IPS-NIHi7 (cell line): ENCODE measurements around the gene SSBP2.

Experiments used
- DNase-seq: peaks from one replicate; pipeline ENCODE4 v3.0.0; 2012; ENCODE audit warnings: mixed read lengths; ENCODE audit errors: extremely low spot score

The SSBP2 gene

GRCh38 chr5:81751009-81751835, at the start of gene SSBP2:
Gene SSBP2, minus strand, starts transcription at chr5:81751097. Its CDS starts 55 bp downstream, at chr5:81751042.
- DNase-seq = peak; percentile 86

GRCh38 chr5:81795666-81796065, 44.8 kb upstream of the SSBP2 start:
- no peak for DNase-seq

GRCh38 chr5:81794226-81794625, 43.3 kb upstream of the SSBP2 start:
- DNase-seq = no peak

GRCh38 chr5:81790336-81790735, 39.4 kb upstream of the SSBP2 start:
- DNase-seq = no peak

- no peak for DNase-seq
These were observed 38.1 kb upstream of the SSBP2 start for GRCh38 chr5:81789033-81789432.

- DNase-seq = no peak
These were observed 37.4 kb upstream of the SSBP2 start for GRCh38 chr5:81788329-81788728.

- DNase-seq = no peak
These were observed 36.8 kb upstream of the SSBP2 start for GRCh38 chr5:81787474-81788242.

- DNase-seq = no peak
These were observed 36.1 kb upstream of the SSBP2 start for GRCh38 chr5:81786991-81787390.

GRCh38 chr5:81786496-81786895, 35.6 kb upstream of the SSBP2 start:
- DNase-seq = no peak

- DNase-seq = no peak
These were observed 34.4 kb upstream of the SSBP2 start for GRCh38 chr5:81785322-81785721.

- no peak for DNase-seq
These were observed 32.5 kb upstream of the SSBP2 start for GRCh38 chr5:81783401-81783800.

- no peak for DNase-seq
These were observed 31.9 kb upstream of the SSBP2 start for GRCh38 chr5:81782811-81783210.

- DNase-seq = no peak
These were observed 29.0 kb upstream of the SSBP2 start for GRCh38 chr5:81779916-81780266.

- DNase-seq = no peak
These were observed 28.4 kb upstream of the SSBP2 start for GRCh38 chr5:81779125-81779915.

GRCh38 chr5:81778642-81779041, 27.7 kb upstream of the SSBP2 start:
- no peak for DNase-seq

- DNase-seq = no peak
These were observed 25.4 kb upstream of the SSBP2 start for GRCh38 chr5:81776258-81776657.

- no peak for DNase-seq
These were observed 23.5 kb upstream of the SSBP2 start for GRCh38 chr5:81774374-81774773.

- DNase-seq = no peak
These were observed 22.7 kb upstream of the SSBP2 start for GRCh38 chr5:81773574-81773973.

GRCh38 chr5:81773161-81773560, 22.3 kb upstream of the SSBP2 start:
- DNase-seq = no peak

- DNase-seq = no peak
These were observed 21.6 kb upstream of the SSBP2 start for GRCh38 chr5:81772488-81772887.

GRCh38 chr5:81768935-81769452, 18.1 kb upstream of the SSBP2 start:
- no peak for DNase-seq

- DNase-seq = no peak
These were observed 17.0 kb upstream of the SSBP2 start for GRCh38 chr5:81767938-81768337.
